HUES6 (cell line): Measurements from ENCODE around the gene MAP4.
"Not testable (repeated sequence)": the region's sequence is repeated elsewhere in the genome, so short reads cannot be mapped to it uniquely, and the experiment has no call there.

ENCODE experiments used
- H3K27ac ChIP-seq: 2 replicates; pipeline ENCODE4 v1.7.0; 2013; ENCODE audit warnings: low read depth, mild to moderate bottlenecking, low read length, inconsistent platforms
- H3K27me3 ChIP-seq: 2 replicates; pipeline ENCODE4 v1.6.1; 2013; ENCODE audit warnings: low read length; ENCODE audit not compliant: control insufficient read depth, insufficient read depth
- H3K36me3 ChIP-seq: 2 replicates; pipeline ENCODE4 v1.6.1; 2013; ENCODE audit warnings: low read length; ENCODE audit not compliant: control insufficient read depth, insufficient read depth
- H3K4me1 ChIP-seq: 2 replicates; pipeline ENCODE4 v1.6.1; 2013; ENCODE audit warnings: low read length; ENCODE audit not compliant: control insufficient read depth, insufficient read depth
- H3K4me3 ChIP-seq: 2 replicates; pipeline ENCODE4 v1.5.1; 2013; ENCODE audit warnings: low read depth, low read length
- H3K9ac ChIP-seq: one replicate; pipeline ENCODE4 v1.6.1; 2013; ENCODE audit warnings: mild to moderate bottlenecking, low read length
- H3K9me3 ChIP-seq: 2 replicates; pipeline ENCODE4 v1.6.1; 2013; ENCODE audit warnings: low read depth, low read length; ENCODE audit not compliant: control insufficient read depth, insufficient read depth

MAP4 gene

DNA sequence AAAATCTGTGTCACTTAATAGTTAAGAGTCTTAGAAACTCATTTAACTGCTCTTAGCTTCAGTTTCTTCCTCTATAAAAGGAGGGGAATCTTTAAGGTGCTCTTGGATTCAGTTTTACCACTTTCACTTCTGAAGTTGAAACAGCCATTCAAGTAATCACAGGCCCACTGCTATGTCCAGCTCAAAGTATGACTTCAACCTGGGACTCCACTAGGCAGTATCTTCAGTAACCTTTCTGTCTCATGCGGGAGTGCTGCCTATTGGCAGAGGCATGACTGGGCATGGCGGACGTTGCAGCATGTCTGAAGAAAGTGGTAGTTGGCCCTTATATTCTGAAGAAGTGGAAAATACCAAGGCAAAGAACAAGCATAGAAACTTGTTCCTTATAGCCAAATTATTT is 121.0 kb downstream of the MAP4 start:
- Histone ChIP-seq H3K9me3 (no peaks in the 10 kb centered on the region), H3K9ac (no peak overlapping the region), H3K4me3 (no peak overlapping the region), H3K27ac (peak overlapping the region; percentile 23; the same call in 1 of the 2 replicates), H3K36me3 (peaks cover 34% of the 10 kb centered on the region), H3K4me1 (peaks cover 37% of the 10 kb centered on the region), H3K27me3 (no peaks in the 10 kb centered on the region)

DNA sequence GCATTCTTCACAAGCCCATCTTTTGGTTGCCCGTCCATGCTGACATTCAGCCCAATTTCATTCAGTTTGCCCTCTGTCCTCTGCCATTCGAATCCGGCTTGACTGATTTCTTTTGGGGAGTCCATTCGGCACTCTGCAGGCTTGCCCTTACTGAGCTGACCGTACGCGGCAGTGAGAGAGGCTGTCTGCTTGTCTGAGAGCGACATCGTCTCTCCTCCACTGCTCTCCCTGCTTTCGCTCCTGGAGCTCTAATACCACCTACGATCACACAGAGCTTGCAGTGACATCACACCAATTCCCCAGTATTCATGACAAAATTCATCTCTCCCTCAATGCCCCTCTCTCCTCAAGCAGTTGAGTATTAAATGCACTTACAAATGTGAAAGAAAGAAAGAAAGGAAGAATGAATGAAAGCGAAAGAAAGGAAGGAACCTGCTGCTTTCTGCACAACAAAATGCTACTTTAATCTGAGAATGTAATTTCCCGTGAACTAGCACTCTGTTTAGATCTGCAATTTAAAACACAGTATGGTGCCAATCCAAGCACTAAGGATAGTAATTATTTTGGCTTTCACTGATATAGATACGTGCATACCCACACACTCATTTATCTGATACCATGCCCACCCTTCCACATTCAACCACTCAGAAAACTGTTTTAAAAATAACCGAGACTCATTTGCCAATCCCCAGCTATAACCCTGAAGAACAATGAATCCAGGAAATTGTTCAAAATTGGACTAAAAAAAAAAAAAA is 123.8 kb downstream of the MAP4 start:
- Histone ChIP-seq H3K9me3 (no peaks in the 10 kb centered on the region), H3K4me3 (no peak overlapping the region), H3K27ac (no peak overlapping the region), H3K27me3 (no peaks in the 10 kb centered on the region), H3K9ac (no peak overlapping the region), H3K4me1 (peaks cover 38% of the 10 kb centered on the region), H3K36me3 (peaks cover 34% of the 10 kb centered on the region)

DNA sequence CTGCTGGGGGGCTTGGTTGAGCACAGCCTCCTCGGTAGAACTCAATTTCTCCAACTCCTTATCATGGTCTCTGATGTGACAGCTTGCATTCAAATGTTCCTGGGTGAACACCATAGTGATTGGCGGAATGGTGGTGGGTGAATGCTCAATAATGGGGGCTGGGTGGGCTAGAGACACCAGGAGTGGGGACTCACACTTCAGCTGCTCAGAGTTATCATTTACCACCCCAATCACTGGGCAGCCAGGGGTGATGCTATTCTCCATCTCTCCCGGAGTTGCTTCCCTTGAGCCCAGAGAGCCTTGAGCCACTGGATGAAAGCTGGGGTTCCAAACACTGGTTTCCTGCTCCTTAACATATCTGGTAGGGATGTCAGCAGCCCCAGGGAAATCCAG is 124.6 kb downstream of the MAP4 start:
- H3K9me3 ChIP-seq = no peaks in the 10 kb centered on the region
- peaks cover 37% of the 10 kb centered on the region for H3K36me3 ChIP-seq
- peaks cover 38% of the 10 kb centered on the region for H3K4me1 ChIP-seq
- no peaks in the 10 kb centered on the region for H3K27me3 ChIP-seq
- H3K4me3 ChIP-seq = no peak overlapping the region
- no peak overlapping the region for H3K27ac ChIP-seq
- no peak overlapping the region for H3K9ac ChIP-seq

DNA sequence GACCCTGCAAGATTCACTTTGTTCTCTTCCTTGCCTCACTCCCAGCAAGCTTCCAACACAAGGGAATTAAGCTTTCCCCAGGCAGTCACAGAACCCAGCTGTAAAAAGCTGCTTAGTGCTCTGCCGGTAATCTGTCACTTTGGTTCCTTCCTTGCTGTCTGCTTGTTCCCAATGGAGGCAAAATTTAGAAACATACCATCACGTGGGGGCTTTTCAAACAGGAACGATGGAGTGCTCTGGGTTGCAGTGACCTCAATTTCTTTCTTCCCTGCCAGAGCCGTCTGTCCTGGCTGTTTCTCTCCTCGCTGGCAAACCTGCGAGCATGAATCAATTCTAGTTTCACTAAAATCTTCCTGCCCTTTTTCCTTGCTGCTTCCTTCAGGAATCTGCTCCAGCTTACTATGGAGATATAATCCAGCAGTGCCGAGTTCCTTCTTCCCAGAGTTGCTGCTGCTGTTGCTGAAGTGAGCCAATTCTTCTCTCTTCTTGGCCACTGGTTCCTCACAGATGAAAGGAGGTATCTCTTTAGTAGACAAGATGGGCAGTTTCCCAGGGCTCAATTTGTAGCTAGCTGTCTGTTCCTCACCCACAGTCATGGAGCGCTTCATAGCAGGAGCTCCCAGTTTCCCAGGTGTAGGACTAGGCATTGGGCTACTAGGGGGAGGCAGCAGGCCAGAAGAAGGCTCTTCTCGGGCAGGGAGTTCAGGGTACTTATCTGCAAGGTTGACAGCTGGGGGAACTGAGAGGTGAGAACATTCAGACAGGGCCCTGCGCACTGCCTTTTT is 125.2 kb downstream of the MAP4 start:
- Histone ChIP-seq H3K9ac (no peak overlapping the region), H3K4me3 (no peak overlapping the region), H3K27ac (no peak overlapping the region), H3K9me3 (no peaks in the 10 kb centered on the region), H3K4me1 (peaks cover 38% of the 10 kb centered on the region), H3K36me3 (peaks cover 38% of the 10 kb centered on the region), H3K27me3 (no peaks in the 10 kb centered on the region)

DNA sequence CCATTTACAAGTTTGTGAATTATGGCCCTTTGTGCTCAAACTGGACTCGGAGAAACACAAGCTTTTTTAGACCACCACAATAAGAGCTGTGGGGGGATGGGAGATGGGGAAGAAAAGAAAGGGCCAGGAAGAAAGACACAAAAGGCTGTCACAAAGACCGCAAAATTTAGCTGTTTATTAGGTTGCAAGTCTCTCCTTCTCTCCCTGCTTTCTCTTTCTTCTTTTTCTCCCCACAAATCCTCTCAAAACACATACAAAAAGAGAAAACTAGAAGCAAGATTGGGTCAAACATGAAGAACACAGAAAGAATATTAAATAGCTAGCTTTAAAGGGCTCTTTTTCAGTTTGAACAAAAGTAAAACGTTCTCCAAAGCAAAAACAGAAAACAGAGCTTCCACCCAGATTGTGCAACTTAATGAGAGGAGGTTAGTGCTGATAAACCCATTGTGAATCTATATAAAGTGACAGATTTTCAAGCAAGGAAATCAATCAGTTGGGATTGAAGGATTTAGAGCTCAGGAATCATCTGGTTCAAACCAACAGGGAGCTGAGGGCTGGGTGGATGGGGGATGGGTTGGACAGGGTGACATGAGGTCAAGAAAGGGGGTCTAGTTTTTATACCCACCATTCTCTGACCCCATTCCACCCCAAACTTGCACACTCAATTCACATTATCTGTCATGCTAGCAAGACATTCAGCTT is 125.9 kb downstream of the MAP4 start:
- no peak overlapping the region for H3K4me3 ChIP-seq
- H3K27ac ChIP-seq = peak overlapping the region; percentile 36; the same call in 1 of the 2 replicates
- H3K4me1 ChIP-seq = peaks cover 38% of the 10 kb centered on the region
- H3K27me3 ChIP-seq = no peaks in the 10 kb centered on the region
- no peaks in the 10 kb centered on the region for H3K9me3 ChIP-seq
- peak overlapping the region; percentile 37 for H3K9ac ChIP-seq
- peaks cover 35% of the 10 kb centered on the region for H3K36me3 ChIP-seq

DNA sequence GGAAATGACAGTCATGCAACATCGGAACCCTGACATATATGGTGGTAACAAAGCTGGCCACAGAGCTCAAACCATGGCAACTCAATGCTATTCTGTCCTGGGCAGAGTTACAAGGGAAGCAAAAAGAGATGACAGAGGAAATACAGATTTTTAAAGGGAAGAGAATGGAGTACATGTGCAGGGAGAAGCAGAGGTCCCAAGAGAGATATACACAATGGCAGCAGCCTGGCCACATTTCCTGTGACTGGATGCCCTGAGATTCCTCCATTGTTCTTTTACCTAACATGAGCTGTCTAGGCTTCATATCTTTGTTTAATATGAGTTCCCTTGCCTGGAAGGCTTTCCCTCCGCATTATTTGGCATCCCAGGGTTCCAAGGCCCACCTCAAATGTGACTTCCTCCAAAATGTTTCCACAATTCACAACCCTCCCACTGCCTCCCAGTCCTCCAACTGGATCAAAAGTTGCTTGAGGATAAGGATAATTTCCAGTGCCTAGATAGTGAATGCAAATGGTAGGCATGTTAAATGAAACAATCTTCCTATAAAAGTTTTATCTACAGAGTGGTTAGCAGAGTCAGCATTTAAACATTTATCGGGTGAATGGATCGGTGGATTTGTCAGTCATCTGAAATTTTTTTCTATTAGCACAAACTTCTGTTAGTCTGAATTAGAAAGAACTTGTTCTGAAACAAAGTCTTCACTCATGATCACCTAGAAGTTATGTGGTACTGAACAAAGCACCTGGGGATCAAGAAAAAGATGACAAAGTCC is 127.0 kb downstream of the MAP4 start:
- peaks cover 38% of the 10 kb centered on the region for H3K4me1 ChIP-seq
- H3K9ac ChIP-seq = no peak overlapping the region
- H3K9me3 ChIP-seq = no peaks in the 10 kb centered on the region
- peaks cover 38% of the 10 kb centered on the region for H3K36me3 ChIP-seq
- no peak overlapping the region for H3K27ac ChIP-seq
- no peak overlapping the region for H3K4me3 ChIP-seq
- H3K27me3 ChIP-seq = no peaks in the 10 kb centered on the region

DNA sequence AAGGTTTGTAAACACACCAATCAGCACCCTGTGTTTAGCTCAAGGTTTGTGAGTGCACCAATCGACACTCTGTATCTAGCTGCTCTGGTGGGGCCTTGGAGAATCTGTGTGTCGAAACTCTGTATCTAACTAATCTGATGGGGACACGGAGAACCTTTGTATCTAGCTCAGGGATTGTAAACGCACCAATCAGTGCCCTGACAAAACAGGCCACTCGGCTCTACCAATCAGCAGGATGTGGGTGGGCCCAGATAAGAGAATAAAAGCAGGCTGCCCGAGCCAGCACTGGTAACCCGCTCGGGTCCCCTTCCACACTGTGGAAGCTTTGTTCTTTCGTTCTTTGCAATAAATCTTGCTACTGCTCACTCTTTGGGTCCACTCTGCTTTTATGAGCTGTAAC is 128.2 kb downstream of the MAP4 start:
- not testable (repeated sequence) for H3K9ac ChIP-seq, H3K4me3 ChIP-seq, H3K27ac ChIP-seq, H3K9me3 ChIP-seq, H3K27me3 ChIP-seq
- peaks cover 28% of the 10 kb centered on the region for H3K4me1 ChIP-seq
- H3K36me3 ChIP-seq = peaks cover 38% of the 10 kb centered on the region

DNA sequence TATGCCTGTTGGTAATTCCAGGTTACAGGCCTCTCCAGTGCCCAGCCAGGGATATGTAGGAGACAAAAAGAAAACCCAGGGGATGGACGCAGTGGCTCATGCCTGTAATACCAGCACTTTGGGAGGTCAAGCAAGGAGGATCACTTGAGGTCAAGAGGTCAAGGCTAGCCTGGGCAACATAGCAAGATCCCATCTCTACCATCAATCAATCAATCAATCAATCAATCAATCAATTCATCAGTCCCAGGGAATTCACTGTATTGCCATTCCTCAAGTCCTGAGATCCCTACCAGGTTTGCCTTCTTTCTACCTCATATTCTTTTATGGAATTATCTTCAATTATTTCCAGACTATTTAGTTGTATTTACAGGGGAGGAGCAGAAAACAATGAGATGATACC is 131.0 kb downstream of the MAP4 start:
- Histone ChIP-seq H3K9me3 (no peaks in the 10 kb centered on the region), H3K4me3 (no peak overlapping the region), H3K27me3 (no peaks in the 10 kb centered on the region), H3K27ac (no peak overlapping the region), H3K4me1 (peaks cover under 1% of the 10 kb centered on the region; the same call in 1 of the 2 replicates), H3K9ac (no peak overlapping the region), H3K36me3 (peaks cover 19% of the 10 kb centered on the region)

DNA sequence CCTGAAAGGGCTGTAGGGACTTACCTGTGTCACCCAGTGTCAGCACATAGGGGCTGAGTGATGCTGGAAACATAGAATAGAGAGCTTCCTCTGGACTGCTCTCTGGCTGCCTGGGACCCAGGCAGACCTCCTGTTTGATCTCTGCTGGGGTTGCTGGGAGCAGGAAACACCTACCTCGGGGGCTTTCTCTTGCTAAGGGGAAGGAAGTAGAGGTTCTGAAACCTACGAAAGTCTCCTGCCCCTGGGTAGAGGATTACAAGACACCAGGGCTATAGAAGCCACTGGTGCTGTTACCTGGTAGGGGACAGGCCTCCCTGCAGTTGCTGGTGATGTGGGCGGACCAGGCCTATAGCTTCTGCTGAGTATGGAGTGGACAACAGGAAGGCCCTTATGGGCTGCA is 131.6 kb downstream of the MAP4 start:
- H3K27me3 ChIP-seq = no peaks in the 10 kb centered on the region
- no peaks in the 10 kb centered on the region for H3K4me1 ChIP-seq
- no peak overlapping the region for H3K27ac ChIP-seq
- no peaks in the 10 kb centered on the region for H3K9me3 ChIP-seq
- H3K4me3 ChIP-seq = no peak overlapping the region
- H3K9ac ChIP-seq = no peak overlapping the region
- peaks cover 19% of the 10 kb centered on the region for H3K36me3 ChIP-seq

DNA sequence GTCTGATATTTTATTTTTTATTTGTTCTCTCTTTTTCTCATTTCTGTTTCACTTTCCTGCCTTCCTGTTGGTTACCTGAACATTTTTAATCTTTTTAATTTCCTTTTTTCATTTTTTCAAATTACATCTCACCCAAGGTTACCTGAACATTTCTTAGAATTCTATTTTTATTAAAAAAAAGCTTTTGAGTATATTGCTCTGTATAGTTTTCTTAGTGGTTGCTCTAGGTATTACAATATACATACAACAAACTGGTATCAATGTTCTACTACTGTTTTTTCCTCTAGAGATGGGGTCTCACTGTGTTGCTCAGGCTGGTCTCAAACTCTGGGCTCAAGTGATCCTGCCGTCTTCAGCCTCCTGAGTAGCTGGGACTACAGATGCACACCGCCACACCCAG is 133.9 kb downstream of the MAP4 start:
- Histone ChIP-seq H3K27ac (no peak overlapping the region), H3K36me3 (peaks cover 17% of the 10 kb centered on the region)

More for the DNA sequence above, 133.9 kb downstream of the MAP4 start:
- Histone ChIP-seq H3K27me3 (no peaks in the 10 kb centered on the region), H3K9ac (no peak overlapping the region), H3K9me3 (no peaks in the 10 kb centered on the region), H3K4me1 (no peaks in the 10 kb centered on the region), H3K4me3 (no peak overlapping the region)
